ENCODE results near the gene ZFP36.

ZFP36 gene

DNA sequence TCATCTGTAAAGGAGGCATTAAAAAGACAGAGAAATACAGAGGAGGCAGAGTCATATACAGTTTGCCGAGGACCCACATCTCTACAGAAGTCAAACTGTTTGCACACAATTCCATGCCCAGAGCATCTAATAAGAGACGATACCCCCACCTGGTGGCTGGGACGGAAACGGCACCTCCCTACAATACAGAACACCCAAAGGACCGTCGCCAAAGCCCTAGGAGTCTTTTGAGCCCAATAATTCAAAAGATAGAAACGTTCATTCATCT lies 5.1 kb downstream of the ZFP36 start:
- TF ChIP-seq CTCF (IDR thresholded peaks at IDR 0.05; ENCODE audit: low read length, missing control alignments), result peak; percentile 91
- DNase-seq (ENCODE audit: low read depth), result peak; percentile 95
- H3K4me3 ChIP-seq (replicated peaks; ENCODE audit: low read depth, low read length), result peak overlapping the region; percentile 81

- TF ChIP-seq CTCF (IDR thresholded peaks at IDR 0.05; ENCODE audit: low read length, missing control alignments), result peak; percentile 62
- DNase-seq (ENCODE audit: low read depth), result peak; percentile 100
- H3K4me3 ChIP-seq (replicated peaks; ENCODE audit: low read depth, low read length), result peak within 1 kb of the TSS; percentile 97
Observed at GRCh38 chr19:39412100-39412866, 5.6 kb downstream of the ZFP36 start, which contains the start of gene PLEKHG2. PLEKHG2 (plus strand) TSS chr19:39412669; CDS start chr19:39414087, 1,418 bp downstream.

DNA sequence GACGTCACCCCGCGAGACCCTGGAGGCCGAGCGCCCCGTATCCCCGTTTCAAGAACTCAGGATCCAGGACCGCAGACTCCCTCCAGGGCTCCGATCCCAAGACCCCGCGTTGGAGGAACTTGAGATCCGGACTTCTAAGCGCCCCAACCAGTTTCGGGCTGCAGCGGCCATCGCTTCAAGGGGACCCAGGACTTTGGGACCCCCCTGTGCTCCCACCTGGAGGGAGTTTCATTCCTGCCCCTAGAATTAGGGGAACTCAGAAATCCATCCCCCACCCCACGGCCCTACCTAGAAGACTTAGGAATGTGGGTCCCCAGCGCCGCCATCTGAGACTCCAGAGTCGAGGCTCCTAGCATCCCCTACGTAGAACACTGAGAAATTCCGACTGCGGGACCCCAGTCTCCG lies 6.2 kb downstream of the ZFP36 start:
- DNase-seq (ENCODE audit: low read depth), result no peak
- peak overlapping the region; percentile 97 for H3K4me3 ChIP-seq (replicated peaks; ENCODE audit: low read depth, low read length)
- TF ChIP-seq CTCF (IDR thresholded peaks at IDR 0.05; ENCODE audit: low read length, missing control alignments), result no peak

DNA sequence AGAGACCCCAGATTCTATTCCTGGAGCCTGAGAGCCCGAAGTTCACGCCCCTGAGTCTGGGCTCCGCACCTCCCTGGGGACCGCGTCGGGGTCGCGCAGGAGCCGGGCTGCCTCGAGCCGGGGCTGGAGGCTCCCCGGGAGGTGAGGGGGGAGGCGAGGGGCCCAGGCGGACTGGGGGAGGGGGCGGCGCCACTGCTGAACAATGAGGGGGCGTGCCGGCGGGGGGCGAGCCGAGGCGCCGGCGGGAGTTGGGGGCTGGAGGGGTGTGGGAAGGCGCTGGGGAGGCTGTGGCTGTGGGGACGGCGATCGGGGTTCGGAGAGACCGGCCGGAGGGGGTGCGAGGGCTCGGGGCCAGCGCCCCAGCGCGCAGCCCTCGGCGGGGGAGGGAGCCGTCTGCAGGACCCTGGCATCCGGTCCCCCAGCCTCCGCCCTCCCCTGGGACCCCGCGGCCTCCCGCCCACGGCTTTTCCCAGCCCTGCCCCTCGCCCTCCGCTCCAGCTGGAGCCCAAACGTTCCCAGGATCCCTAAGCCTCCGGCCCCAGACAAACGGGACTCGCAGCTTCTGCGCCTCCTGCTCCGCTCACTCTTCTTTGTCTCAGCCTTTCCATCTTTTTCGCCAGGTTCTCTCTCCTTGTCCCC lies 6.7 kb downstream of the ZFP36 start:
- DNase-seq (ENCODE audit: low read depth), result peak; percentile 72
- TF ChIP-seq CTCF (IDR thresholded peaks at IDR 0.05; ENCODE audit: low read length, missing control alignments), result no peak
- H3K4me3 ChIP-seq (replicated peaks; ENCODE audit: low read depth, low read length), result peak overlapping the region; percentile 97

DNA sequence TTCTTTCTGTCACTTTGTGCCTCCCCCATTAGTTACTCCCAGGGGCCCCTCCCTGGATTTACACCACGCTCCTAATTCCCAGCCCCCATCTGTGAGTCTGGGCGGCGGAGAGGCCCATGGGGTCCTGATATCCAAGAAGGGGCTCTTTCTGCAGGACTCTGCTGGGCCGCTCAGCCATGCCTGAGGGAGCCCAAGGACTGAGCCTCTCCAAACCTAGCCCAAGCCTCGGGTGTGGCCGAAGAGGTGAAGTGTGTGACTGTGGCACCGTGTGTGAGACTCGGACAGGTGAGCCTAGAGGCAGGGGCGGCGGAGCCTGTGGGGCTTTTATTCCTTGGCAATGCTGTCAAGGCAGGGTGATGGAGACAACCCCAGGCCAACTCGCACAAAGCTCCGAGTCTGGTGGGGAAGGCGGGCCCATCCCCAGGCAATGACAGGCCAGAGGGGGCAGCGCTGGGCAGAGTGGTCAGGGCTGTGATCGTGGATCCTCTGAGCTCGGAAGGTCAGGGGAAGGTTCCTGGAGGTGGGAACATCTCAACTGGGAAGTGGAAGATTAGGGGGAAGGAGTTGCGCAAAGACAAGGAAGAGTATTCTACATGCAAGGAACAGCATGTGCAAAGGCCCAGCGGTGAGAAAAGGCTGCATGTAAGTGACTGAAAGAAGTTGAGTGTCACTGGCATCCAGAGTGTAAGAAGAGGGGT lies 7.4 kb downstream of the ZFP36 start:
- no peak for TF ChIP-seq CTCF (IDR thresholded peaks at IDR 0.05; ENCODE audit: low read length, missing control alignments)

GRCh38 chr19:39415111-39416046 lies 8.7 kb downstream of the ZFP36 start:
- TF ChIP-seq CTCF (IDR thresholded peaks at IDR 0.05; ENCODE audit: low read length, missing control alignments), result peak; percentile 6
- peak overlapping the region; percentile 97 for H3K4me3 ChIP-seq (replicated peaks; ENCODE audit: low read depth, low read length)
- no peak for DNase-seq (ENCODE audit: low read depth)

More for the DNA sequence above, 7.4 kb downstream of the ZFP36 start:
- H3K4me3 ChIP-seq (replicated peaks; ENCODE audit: low read depth, low read length), result peak overlapping the region; percentile 97
- no peak for DNase-seq (ENCODE audit: low read depth)

Data from fibroblast of pulmonary artery (primary cell).